ENCODE measurements around the gene DNAH12. TPM values are rescaled to one million over a fixed set of nuclear protein-coding genes. Genes with fewer than 3 reads are reported as not detected.
A peak's percentile ranks its signal among the peaks of the same experiment; 100 is the strongest.

Gene DNAH12
- total and polyA plus RNA-seq, 2 of the 13 experiments (the other 11 are each of a cell fraction or from before 2014, with no cell fraction given), result 0.11 TPM

DNA sequence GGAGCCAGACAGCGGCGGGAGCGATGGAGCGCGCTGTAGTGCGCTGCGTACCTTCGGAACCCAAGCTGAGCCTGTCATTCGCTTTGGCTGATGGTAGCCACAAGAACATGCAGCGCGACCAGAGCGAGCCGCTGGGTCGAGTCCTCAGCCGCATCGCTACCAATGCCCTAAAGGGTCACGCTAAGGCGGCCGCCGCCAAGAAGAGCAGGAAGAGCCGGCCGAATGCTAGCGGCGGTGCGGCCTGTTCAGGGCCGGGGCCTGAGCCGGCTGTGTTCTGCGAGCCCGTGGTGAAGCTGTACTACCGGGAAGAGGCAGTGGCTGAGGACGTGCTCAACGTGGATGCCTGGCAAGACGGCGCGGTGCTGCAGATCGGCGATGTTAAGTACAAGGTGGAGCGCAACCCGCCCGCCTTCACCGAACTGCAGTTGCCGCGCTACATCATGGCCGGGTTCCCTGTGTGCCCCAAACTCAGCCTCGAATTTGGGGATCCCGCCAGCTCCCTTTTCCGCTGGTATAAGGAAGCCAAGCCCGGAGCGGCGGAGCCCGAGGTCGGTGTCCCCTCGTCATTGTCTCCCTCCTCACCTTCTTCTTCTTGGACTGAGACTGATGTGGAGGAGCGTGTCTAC, 12.4 kb upstream of the DNAH12 start (continued):
- TF ChIP-seq, protein P1, sequence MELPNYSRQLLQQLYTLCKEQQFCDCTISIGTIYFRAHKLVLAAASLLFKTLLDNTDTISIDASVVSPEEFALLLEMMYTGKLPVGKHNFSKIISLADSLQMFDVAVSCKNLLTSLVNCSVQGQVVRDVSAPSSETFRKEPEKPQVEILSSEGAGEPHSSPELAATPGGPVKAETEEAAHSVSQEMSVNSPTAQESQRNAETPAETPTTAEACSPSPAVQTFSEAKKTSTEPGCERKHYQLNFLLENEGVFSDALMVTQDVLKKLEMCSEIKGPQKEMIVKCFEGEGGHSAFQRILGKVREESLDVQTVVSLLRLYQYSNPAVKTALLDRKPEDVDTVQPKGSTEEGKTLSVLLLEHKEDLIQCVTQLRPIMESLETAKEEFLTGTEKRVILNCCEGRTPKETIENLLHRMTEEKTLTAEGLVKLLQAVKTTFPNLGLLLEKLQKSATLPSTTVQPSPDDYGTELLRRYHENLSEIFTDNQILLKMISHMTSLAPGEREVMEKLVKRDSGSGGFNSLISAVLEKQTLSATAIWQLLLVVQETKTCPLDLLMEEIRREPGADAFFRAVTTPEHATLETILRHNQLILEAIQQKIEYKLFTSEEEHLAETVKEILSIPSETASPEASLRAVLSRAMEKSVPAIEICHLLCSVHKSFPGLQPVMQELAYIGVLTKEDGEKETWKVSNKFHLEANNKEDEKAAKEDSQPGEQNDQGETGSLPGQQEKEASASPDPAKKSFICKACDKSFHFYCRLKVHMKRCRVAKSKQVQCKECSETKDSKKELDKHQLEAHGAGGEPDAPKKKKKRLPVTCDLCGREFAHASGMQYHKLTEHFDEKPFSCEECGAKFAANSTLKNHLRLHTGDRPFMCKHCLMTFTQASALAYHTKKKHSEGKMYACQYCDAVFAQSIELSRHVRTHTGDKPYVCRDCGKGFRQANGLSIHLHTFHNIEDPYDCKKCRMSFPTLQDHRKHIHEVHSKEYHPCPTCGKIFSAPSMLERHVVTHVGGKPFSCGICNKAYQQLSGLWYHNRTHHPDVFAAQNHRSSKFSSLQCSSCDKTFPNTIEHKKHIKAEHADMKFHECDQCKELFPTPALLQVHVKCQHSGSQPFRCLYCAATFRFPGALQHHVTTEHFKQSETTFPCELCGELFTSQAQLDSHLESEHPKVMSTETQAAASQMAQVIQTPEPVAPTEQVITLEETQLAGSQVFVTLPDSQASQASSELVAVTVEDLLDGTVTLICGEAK (IDR thresholded peaks at IDR 0.05), result no peak
- TF ChIP-seq, protein P1 (CRISPR knock-in tag; IDR thresholded peaks at IDR 0.05), result no peak
- TF ChIP-seq ZNF343 (CRISPR knock-in tag; IDR thresholded peaks at IDR 0.05) (peak; percentile 4; the same call in 1 of the 2 replicates), HNRNPLL (IDR thresholded peaks at IDR 0.05; ENCODE audit: low read depth, low read length, poor library complexity, severe bottlenecking) (peak; percentile 10), ZFX (CRISPR knock-in tag; IDR thresholded peaks at IDR 0.05; ENCODE audit: low read depth) (peak; percentile 54)
- TF ChIP-seq, protein P2, sequence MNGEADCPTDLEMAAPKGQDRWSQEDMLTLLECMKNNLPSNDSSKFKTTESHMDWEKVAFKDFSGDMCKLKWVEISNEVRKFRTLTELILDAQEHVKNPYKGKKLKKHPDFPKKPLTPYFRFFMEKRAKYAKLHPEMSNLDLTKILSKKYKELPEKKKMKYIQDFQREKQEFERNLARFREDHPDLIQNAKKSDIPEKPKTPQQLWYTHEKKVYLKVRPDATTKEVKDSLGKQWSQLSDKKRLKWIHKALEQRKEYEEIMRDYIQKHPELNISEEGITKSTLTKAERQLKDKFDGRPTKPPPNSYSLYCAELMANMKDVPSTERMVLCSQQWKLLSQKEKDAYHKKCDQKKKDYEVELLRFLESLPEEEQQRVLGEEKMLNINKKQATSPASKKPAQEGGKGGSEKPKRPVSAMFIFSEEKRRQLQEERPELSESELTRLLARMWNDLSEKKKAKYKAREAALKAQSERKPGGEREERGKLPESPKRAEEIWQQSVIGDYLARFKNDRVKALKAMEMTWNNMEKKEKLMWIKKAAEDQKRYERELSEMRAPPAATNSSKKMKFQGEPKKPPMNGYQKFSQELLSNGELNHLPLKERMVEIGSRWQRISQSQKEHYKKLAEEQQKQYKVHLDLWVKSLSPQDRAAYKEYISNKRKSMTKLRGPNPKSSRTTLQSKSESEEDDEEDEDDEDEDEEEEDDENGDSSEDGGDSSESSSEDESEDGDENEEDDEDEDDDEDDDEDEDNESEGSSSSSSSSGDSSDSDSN (CRISPR knock-in tag; IDR thresholded peaks at IDR 0.05), result peak; percentile 73
- TF ChIP-seq, protein P3, sequence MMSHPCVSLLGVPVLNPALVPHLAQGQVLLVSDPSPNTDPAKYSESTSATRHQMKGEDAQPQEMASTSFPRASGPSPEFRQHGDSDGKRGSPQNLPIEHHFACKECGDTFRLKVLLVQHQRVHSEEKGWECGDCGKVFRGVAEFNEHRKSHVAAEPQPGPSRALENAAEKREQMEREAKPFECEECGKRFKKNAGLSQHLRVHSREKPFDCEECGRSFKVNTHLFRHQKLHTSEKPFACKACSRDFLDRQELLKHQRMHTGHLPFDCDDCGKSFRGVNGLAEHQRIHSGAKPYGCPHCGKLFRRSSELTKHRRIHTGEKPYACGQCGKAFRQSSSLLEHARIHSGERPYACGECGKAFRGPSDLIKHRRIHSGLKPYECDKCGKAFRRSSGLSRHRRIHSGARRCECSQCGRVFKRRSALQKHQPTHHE (CRISPR knock-in tag; IDR thresholded peaks at IDR 0.05; ENCODE audit: borderline replicate concordance), result no peak
- TF ChIP-seq, protein P4, sequence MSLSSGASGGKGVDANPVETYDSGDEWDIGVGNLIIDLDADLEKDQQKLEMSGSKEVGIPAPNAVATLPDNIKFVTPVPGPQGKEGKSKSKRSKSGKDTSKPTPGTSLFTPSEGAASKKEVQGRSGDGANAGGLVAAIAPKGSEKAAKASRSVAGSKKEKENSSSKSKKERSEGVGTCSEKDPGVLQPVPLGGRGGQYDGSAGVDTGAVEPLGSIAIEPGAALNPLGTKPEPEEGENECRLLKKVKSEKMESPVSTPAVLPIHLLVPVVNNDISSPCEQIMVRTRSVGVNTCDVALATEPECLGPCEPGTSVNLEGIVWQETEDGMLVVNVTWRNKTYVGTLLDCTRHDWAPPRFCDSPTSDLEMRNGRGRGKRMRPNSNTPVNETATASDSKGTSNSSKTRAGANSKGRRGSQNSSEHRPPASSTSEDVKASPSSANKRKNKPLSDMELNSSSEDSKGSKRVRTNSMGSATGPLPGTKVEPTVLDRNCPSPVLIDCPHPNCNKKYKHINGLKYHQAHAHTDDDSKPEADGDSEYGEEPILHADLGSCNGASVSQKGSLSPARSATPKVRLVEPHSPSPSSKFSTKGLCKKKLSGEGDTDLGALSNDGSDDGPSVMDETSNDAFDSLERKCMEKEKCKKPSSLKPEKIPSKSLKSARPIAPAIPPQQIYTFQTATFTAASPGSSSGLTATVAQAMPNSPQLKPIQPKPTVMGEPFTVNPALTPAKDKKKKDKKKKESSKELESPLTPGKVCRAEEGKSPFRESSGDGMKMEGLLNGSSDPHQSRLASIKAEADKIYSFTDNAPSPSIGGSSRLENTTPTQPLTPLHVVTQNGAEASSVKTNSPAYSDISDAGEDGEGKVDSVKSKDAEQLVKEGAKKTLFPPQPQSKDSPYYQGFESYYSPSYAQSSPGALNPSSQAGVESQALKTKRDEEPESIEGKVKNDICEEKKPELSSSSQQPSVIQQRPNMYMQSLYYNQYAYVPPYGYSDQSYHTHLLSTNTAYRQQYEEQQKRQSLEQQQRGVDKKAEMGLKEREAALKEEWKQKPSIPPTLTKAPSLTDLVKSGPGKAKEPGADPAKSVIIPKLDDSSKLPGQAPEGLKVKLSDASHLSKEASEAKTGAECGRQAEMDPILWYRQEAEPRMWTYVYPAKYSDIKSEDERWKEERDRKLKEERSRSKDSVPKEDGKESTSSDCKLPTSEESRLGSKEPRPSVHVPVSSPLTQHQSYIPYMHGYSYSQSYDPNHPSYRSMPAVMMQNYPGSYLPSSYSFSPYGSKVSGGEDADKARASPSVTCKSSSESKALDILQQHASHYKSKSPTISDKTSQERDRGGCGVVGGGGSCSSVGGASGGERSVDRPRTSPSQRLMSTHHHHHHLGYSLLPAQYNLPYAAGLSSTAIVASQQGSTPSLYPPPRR (CRISPR knock-in tag; IDR thresholded peaks at IDR 0.05; ENCODE audit: borderline replicate concordance), result peak; percentile 12; the same call in 1 of the 2 replicates

Data from HepG2 (cell line).